GM12878 (cell line): Measurements from ENCODE around the gene RRP15. TPM values are rescaled to one million over a fixed set of nuclear protein-coding genes. Genes with fewer than 3 reads are reported as not detected.

Source experiments
- ATAC-seq: fragments of 200-7000 bp; cut with Tn5 transposase; 3 replicates; pipeline ENCODE4 v1.9.1; 2020; ENCODE audit warnings: mild to moderate bottlenecking, moderate library complexity
- BruUV-seq: library from RNA; stranded (reverse); fragments of 400-500 nt; replicated peaks from 2 replicates; lab custom pipeline; 2021; lab: Mats Ljungman, UMichigan
- CTCF ChIA-PET: fragments of 300-600 bp; sonication (Branson Sonifier 250); formaldehyde crosslinking; extraction: SDS; loops from one replicate; lab custom pipeline; 2021; ENCODE audit warnings: inconsistent platforms; lab: Yijun Ruan, JAX
- POLR2A ChIA-PET: fragments of 350-600 bp; formaldehyde crosslinking; extraction: SDS; loops from one replicate; lab custom pipeline; 2021; ENCODE audit warnings: inconsistent platforms; lab: Charles Lee
- RAD21 ChIA-PET: fragments of 300-600 bp; sonication (Branson Sonifier 250); formaldehyde crosslinking; loops from one replicate; lab custom pipeline; 2023; ENCODE audit warnings: antibody characterized with exemption; ENCODE audit not compliant: unreplicated experiment; lab: Charles Lee
- SMC1A ChIA-PET: fragments of 300-600 bp; sonication (Branson Sonifier 250); formaldehyde crosslinking; loops from one replicate; lab custom pipeline; 2023; ENCODE audit not compliant: unreplicated experiment, uncharacterized antibody; lab: Charles Lee
- DNase-seq: peaks from one replicate; pipeline ENCODE4 v3.0.0-alpha.2; 2011; ENCODE audit warnings: low read depth, low spot score
- FAIRE-seq: peaks from 3 replicates; lab custom pipeline; 2011; peaks lifted over from hg19 to GRCh38; lab: Jason Lieb, UNC
- H2AFZ ChIP-seq: 2 replicates; pipeline ENCODE4 v1.6.0; 2011; ENCODE audit warnings: low read depth, low read length, control low read depth; ENCODE audit not compliant: control insufficient read depth
- H3K27ac ChIP-seq: 2 replicates; pipeline ENCODE4 v1.5.1; 2011; ENCODE audit warnings: control low read depth; ENCODE audit not compliant: control insufficient read depth, insufficient read depth
- H3K27me3 ChIP-seq, 2 experiments: replicated peaks in 1 of 2; 2 replicates each; pipeline versions ENCODE4 v1.6.0 to v1.6.1; 2011; ENCODE audit warnings: low read length in 1 of 2; ENCODE audit not compliant: control insufficient read depth in 2 of 2, insufficient read depth in 2 of 2
- H3K36me3 ChIP-seq, 2 experiments: 2 replicates each; pipeline ENCODE4 v1.5.1; 2011; ENCODE audit warnings: low read length in 1 of 2; ENCODE audit not compliant: control insufficient read depth in 2 of 2, insufficient read depth in 2 of 2
- H3K4me1 ChIP-seq: 2 replicates; pipeline ENCODE4 v1.6.1; 2011; ENCODE audit warnings: mild to moderate bottlenecking, low read length, moderate library complexity, mixed read lengths; ENCODE audit not compliant: control insufficient read depth, insufficient read depth
- H3K4me2 ChIP-seq: 2 replicates; pipeline ENCODE4 v1.6.0; 2011; ENCODE audit warnings: control low read depth; ENCODE audit not compliant: control insufficient read depth, insufficient read depth
- H3K4me3 ChIP-seq: fragments of 200-600 bp; sonication (generic); 2 replicates; pipeline ENCODE4 v1.5.1; 2016
- H3K79me2 ChIP-seq: 2 replicates; pipeline ENCODE4 v1.6.0; 2011; ENCODE audit warnings: low read length; ENCODE audit not compliant: control insufficient read depth, insufficient read depth
- H3K9ac ChIP-seq: 2 replicates; pipeline ENCODE4 v1.8.0; 2011; ENCODE audit warnings: low read length, control low read depth, mixed read lengths; ENCODE audit not compliant: control insufficient read depth, insufficient read depth
- H3K9me3 ChIP-seq: replicated peaks from 3 replicates; pipeline ENCODE4 v1.5.1; 2011; ENCODE audit warnings: mild to moderate bottlenecking, low read length; ENCODE audit not compliant: control insufficient read depth, insufficient read depth
- H4K20me1 ChIP-seq: 2 replicates; pipeline ENCODE4 v1.6.0; 2011; ENCODE audit not compliant: control insufficient read depth, insufficient read depth
- NR2C1 ChIP-seq: fragments of 450-650 bp; IDR thresholded peaks from 2 replicates; pipeline ENCODE4 v1.6.1; 2017; ENCODE audit warnings: antibody characterized with exemption, mild to moderate bottlenecking, moderate library complexity
- NR2C2 ChIP-seq: IDR thresholded peaks from 2 replicates; pipeline ENCODE4 v1.6.1; 2011; ENCODE audit warnings: borderline replicate concordance, low read depth; ENCODE audit not compliant: control insufficient read depth, insufficient read length
- SMAD1 ChIP-seq: fragments of 450-650 bp; IDR thresholded peaks from 2 replicates; pipeline ENCODE4 v1.6.1; 2018; ENCODE audit warnings: mild to moderate bottlenecking, low read depth; ENCODE audit not compliant: partially characterized antibody
- STAT3 ChIP-seq: IDR thresholded peaks from 2 replicates; pipeline ENCODE4 v1.6.1; 2011; ENCODE audit warnings: low read depth, low read length, improper control_type of control experiment
- ZNF207 ChIP-seq: fragments of 450-650 bp; IDR thresholded peaks from 2 replicates; pipeline ENCODE4 v1.6.1; 2014; ENCODE audit warnings: antibody characterized with exemption, mild to moderate bottlenecking, borderline replicate concordance
- ZNF24 ChIP-seq: fragments of 450-650 bp; IDR thresholded peaks from 2 replicates; pipeline ENCODE4 v1.6.1; 2017; ENCODE audit warnings: antibody characterized with exemption, mild to moderate bottlenecking
- ZNF687 ChIP-seq: fragments of 450-650 bp; IDR thresholded peaks from 2 replicates; pipeline ENCODE4 v1.6.1; 2017; ENCODE audit warnings: mild to moderate bottlenecking, moderate library complexity
- WGBS: methylation state at CpG from one replicate; pipeline ENCODE4 v1.1.6; 2016; ENCODE audit warnings: low lambda C conversion rate; ENCODE audit not compliant: insufficient replicate concordance, insufficient coverage; ENCODE audit errors: missing lambda C conversion rate; 5-methylcytosine and 5-hydroxymethylcytosine counted together
- in situ Hi-C: fragments of 300-500 bp; cut with MboI; formaldehyde crosslinking; loops from 9 replicates; pipeline ENCODE4 v1.14.3; 2018; ENCODE audit warnings: mixed read lengths
- intact Hi-C: fragments of 100-400 bp; cut with micrococcal nuclease; formaldehyde crosslinking; loops from one replicate; pipeline ENCODE4 v1.14.2; 2022; ENCODE audit not compliant: unreplicated experiment
- polyA plus RNA-seq, 11 experiments: library from polyadenylated mRNA; depleted of rRNA in 4 of 11; unstranded in 6 of 11; stranded (reverse) in 5 of 11; fragments of >200 nt; fragmentation: Nextera tagmentation in 4 of 11; fragmentation: Illumina TruSeq in 1 of 11; extraction: Ambion mirVana in 4 of 11; extraction: Trizol in 1 of 11; gene quantifications; 1 replicate in 1 of 11; 2 replicates in 10 of 11; pipeline versions ENCODE4 v1.2.1 to v1.2.3, GENCODE V29; 2011 to 2016; ENCODE audit warnings: inconsistent platforms in 2 of 11, missing spikeins in 2 of 11, low read depth in 1 of 11
- total RNA-seq, 4 experiments: library from RNA; depleted of rRNA in 3 of 4; stranded (reverse); fragments of >200 nt in 3 of 4; fragmentation: Illumina TruSeq in 1 of 4; extraction: Trizol in 1 of 4; gene quantifications; 2 replicates each; pipeline versions ENCODE4 v1.2.1 to v1.2.3, GENCODE V29; 2013 to 2021

Gene RRP15
- total and polyA plus RNA-seq, 10 of the 15 experiments (the other 5 are each of a cell fraction or from before 2014, with no cell fraction given) = 5.6 to 37.8 (median 19.1) TPM

DNA sequence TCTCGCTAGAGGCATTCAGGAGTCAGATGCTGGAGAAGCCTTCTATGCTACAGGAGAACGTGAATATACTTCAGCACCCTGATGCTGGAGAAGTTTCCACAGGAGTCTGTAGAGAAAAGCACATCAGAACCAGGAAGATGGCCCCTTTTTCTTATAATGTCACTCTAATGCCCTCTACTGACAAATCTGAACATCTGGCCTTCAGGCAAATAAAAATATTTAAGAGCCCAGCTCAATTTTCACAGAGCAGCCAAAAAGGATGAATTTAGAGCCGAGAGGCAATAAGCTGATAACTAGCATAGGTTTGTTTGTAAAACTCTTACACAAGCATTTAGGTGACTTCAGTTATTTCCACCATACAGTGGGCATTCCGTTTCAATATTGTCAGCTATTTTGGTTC is 3.8 kb upstream of the RRP15 start:
- RAD21 ChIA-PET = no interaction called here
- no peak for TF ChIP-seq SMAD1
- no peak for TF ChIP-seq STAT3
- no peak for TF ChIP-seq NR2C2
- no peak for TF ChIP-seq NR2C1
- TF ChIP-seq ZNF687 = no peak
- no peak for TF ChIP-seq ZNF24
- TF ChIP-seq ZNF207 = no peak
- POLR2A ChIA-PET = no interaction called here
- FAIRE-seq (no peak), DNase-seq (no peak), ATAC-seq (no peak)
- Histone ChIP-seq H2AFZ (0 out of 2 replicates have a peak overlapping the region, but pooled peaks have one; percentile 5), H3K9me3 (no peaks in the 10 kb centered on the region; the same call in 2 of the 3 replicates), H3K79me2 (peaks cover 11% of the 10 kb centered on the region), H3K4me2 (no peak overlapping the region), H3K27me3 (no peaks in the 10 kb centered on the region), H3K36me3 (no peaks in the 10 kb centered on the region), H4K20me1 (no peaks in the 10 kb centered on the region), H3K9ac (no peak overlapping the region), H3K4me3 (no peak overlapping the region), H3K4me1 (no peaks in the 10 kb centered on the region; the same call in 1 of the 2 replicates), H3K27ac (no peak overlapping the region)
- no TSS peak for BruUV-seq
- CTCF ChIA-PET = no interaction called here
- intact Hi-C loops = no loop called here
- SMC1A ChIA-PET = no interaction called here
- WGBS = 45% methylated on average over 4 of the region's 4 CpGs
- in situ Hi-C loops = no loop called here
